SK-N-SH treated with all-trans-retinoic acid at 6 μM for 48 hours (cell line): ENCODE results near the gene NQO1.

Experiments used
- ATAC-seq: fragments of 200-7000 bp; cut with Tn5 transposase; 3 replicates; pipeline ENCODE4 v1.9.1; 2020; ENCODE audit warnings: mild to moderate bottlenecking, moderate library complexity
- ARNTL ChIP-seq: fragments of 450-650 bp; formaldehyde crosslinking; IDR thresholded peaks from 2 replicates; pipeline ENCODE4 v1.5.0; 2020; ENCODE audit warnings: low read depth, mild to moderate bottlenecking, moderate library complexity, borderline replicate concordance
- BACH2 ChIP-seq: fragments of 250-450 bp; sonication (Bioruptor Pico); IDR thresholded peaks from 2 replicates; pipeline ENCODE4 v1.9.0; 2021; ENCODE audit warnings: mild to moderate bottlenecking, borderline replicate concordance
- CREB5 ChIP-seq: fragments of 250-450 bp; sonication (Bioruptor Pico); IDR thresholded peaks from 2 replicates; pipeline ENCODE4 v1.5.1; 2020; ENCODE audit warnings: low read depth, mild to moderate bottlenecking, moderate library complexity
- CSDC2 ChIP-seq: fragments of 250-450 bp; sonication (Bioruptor Pico); IDR thresholded peaks from 2 replicates; pipeline ENCODE4 v1.5.0; 2020; ENCODE audit warnings: mild to moderate bottlenecking, moderate library complexity
- CSRNP3 ChIP-seq: fragments of 250-450 bp; sonication (Bioruptor Pico); IDR thresholded peaks from 2 replicates; pipeline ENCODE4 v1.5.1; 2021; ENCODE audit warnings: mild to moderate bottlenecking, moderate library complexity
- ESRRG ChIP-seq: fragments of 250-450 bp; sonication (Bioruptor Pico); IDR thresholded peaks from 2 replicates; pipeline ENCODE4 v1.6.1; 2021; ENCODE audit warnings: mild to moderate bottlenecking
- GLIS3 ChIP-seq: fragments of 250-450 bp; sonication (Bioruptor Pico); IDR thresholded peaks from 2 replicates; pipeline ENCODE4 v1.5.0; 2020; ENCODE audit warnings: mild to moderate bottlenecking, moderate library complexity
- OSR1 ChIP-seq: fragments of 250-450 bp; sonication (Bioruptor Pico); IDR thresholded peaks from 2 replicates; pipeline ENCODE4 v1.8.0; 2022; ENCODE audit warnings: moderate library complexity, mild to moderate bottlenecking, inconsistent platforms
- PATZ1 ChIP-seq: fragments of 250-450 bp; sonication (Bioruptor Pico); IDR thresholded peaks from 2 replicates; pipeline ENCODE4 v1.8.0; 2020; ENCODE audit warnings: mild to moderate bottlenecking, moderate library complexity, borderline replicate concordance
- POU6F1 ChIP-seq: fragments of 250-450 bp; sonication (Bioruptor Pico); IDR thresholded peaks from 2 replicates; pipeline ENCODE4 v1.8.0; 2021; ENCODE audit warnings: low read depth, mild to moderate bottlenecking, moderate library complexity, borderline replicate concordance
- PPARA ChIP-seq: fragments of 250-450 bp; sonication (Bioruptor Pico); IDR thresholded peaks from 2 replicates; pipeline ENCODE4 v1.5.0; 2020; ENCODE audit warnings: mild to moderate bottlenecking, borderline replicate concordance
- RARB ChIP-seq: fragments of 250-450 bp; sonication (Bioruptor Pico); IDR thresholded peaks from 2 replicates; pipeline ENCODE4 v1.8.0; 2021; ENCODE audit warnings: mild to moderate bottlenecking, moderate library complexity
- SNAI2 ChIP-seq: fragments of 250-450 bp; sonication (Bioruptor Pico); IDR thresholded peaks from 2 replicates; pipeline ENCODE4 v1.5.0; 2020; ENCODE audit warnings: mild to moderate bottlenecking, moderate library complexity
- TCF4 ChIP-seq: fragments of 250-450 bp; sonication (Bioruptor Pico); IDR thresholded peaks from 2 replicates; pipeline ENCODE4 v1.8.0; 2021; ENCODE audit warnings: mild to moderate bottlenecking, moderate library complexity, borderline replicate concordance
- TOX ChIP-seq: fragments of 250-450 bp; sonication (Bioruptor Pico); IDR thresholded peaks from 2 replicates; pipeline ENCODE4 v1.8.0; 2021; ENCODE audit warnings: mild to moderate bottlenecking, moderate library complexity, borderline replicate concordance
- TSHZ2 ChIP-seq: fragments of 250-450 bp; sonication (Bioruptor Pico); IDR thresholded peaks from 2 replicates; pipeline ENCODE4 v1.5.0; 2020; ENCODE audit warnings: mild to moderate bottlenecking, moderate library complexity
- ZC3H10 ChIP-seq: fragments of 250-450 bp; sonication (Bioruptor Pico); IDR thresholded peaks from 2 replicates; pipeline ENCODE4 v1.5.1; 2021; ENCODE audit warnings: mild to moderate bottlenecking, moderate library complexity
- ZFP3 ChIP-seq: fragments of 250-450 bp; sonication (Bioruptor Pico); IDR thresholded peaks from 2 replicates; pipeline ENCODE4 v1.5.0; 2020; ENCODE audit warnings: mild to moderate bottlenecking, moderate library complexity
- ZFP30 ChIP-seq: fragments of 450-650 bp; formaldehyde crosslinking; IDR thresholded peaks from 2 replicates; pipeline ENCODE4 v1.5.0; 2022; ENCODE audit warnings: mild to moderate bottlenecking, moderate library complexity
- ZNF70 ChIP-seq: fragments of 450-650 bp; formaldehyde crosslinking; IDR thresholded peaks from 2 replicates; pipeline ENCODE4 v1.5.0; 2020; ENCODE audit warnings: mild to moderate bottlenecking, moderate library complexity
- ZNF8 ChIP-seq: fragments of 450-650 bp; formaldehyde crosslinking; IDR thresholded peaks from 2 replicates; pipeline ENCODE4 v1.5.0; 2020; ENCODE audit warnings: mild to moderate bottlenecking, moderate library complexity

Gene NQO1

GRCh38 chr16:69701866-69702265, 24.5 kb downstream of the NQO1 start:
- no peak for ATAC-seq
- no peak for TF ChIP-seq ARNTL (CRISPR knock-in tag)
- TF ChIP-seq ZFP3: no peak
- no peak for TF ChIP-seq ESRRG (CRISPR knock-in tag)
- TF ChIP-seq TOX (CRISPR knock-in tag): no peak
- no peak for TF ChIP-seq ZFP30 (CRISPR knock-in tag)
- TF ChIP-seq POU6F1: no peak
- TF ChIP-seq ZC3H10 (CRISPR knock-in tag): no peak
- TF ChIP-seq OSR1 (CRISPR knock-in tag): no peak
- no peak for TF ChIP-seq GLIS3 (CRISPR knock-in tag)

GRCh38 chr16:69701452-69701851, 24.9 kb downstream of the NQO1 start:
- ATAC-seq: no peak
- TF ChIP-seq POU6F1 (no peak), ARNTL (CRISPR knock-in tag) (no peak), TOX (CRISPR knock-in tag) (no peak), ZNF8 (CRISPR knock-in tag) (no peak), CSDC2 (CRISPR knock-in tag) (no peak), SNAI2 (CRISPR knock-in tag) (no peak), TCF4 (CRISPR knock-in tag) (no peak), PPARA (CRISPR knock-in tag) (no peak)

GRCh38 chr16:69699915-69700314, 26.4 kb downstream of the NQO1 start:
- no peak for TF ChIP-seq TSHZ2 (CRISPR knock-in tag)
- no peak for TF ChIP-seq CREB5 (CRISPR knock-in tag)
- TF ChIP-seq PPARA (CRISPR knock-in tag): no peak
- TF ChIP-seq ARNTL (CRISPR knock-in tag): no peak
- TF ChIP-seq OSR1 (CRISPR knock-in tag): no peak
- no peak for TF ChIP-seq ESRRG (CRISPR knock-in tag)
- no peak for TF ChIP-seq ZNF8 (CRISPR knock-in tag)
- TF ChIP-seq BACH2 (CRISPR knock-in tag): no peak
- no peak for TF ChIP-seq GLIS3 (CRISPR knock-in tag)
- no peak for TF ChIP-seq ZNF70 (CRISPR knock-in tag)
- no peak for TF ChIP-seq PATZ1 (CRISPR knock-in tag)
- TF ChIP-seq TCF4 (CRISPR knock-in tag): no peak
- no peak for TF ChIP-seq RARB
- no peak for TF ChIP-seq CSRNP3 (CRISPR knock-in tag)
- TF ChIP-seq POU6F1: no peak
- no peak for TF ChIP-seq CSDC2 (CRISPR knock-in tag)
- ATAC-seq: no peak
